Measurements from ENCODE around the gene HACD2. TPM values are rescaled to one million over a fixed set of nuclear protein-coding genes. Genes with fewer than 3 reads are reported as not detected.

HACD2 gene
- total RNA-seq, 1 experiment from 2014 or later = 43.0 TPM

GRCh38 chr3:123546133-123546755 lies 38.6 kb downstream of the HACD2 start:
- ATAC-seq (no peak), DNase-seq (ENCODE audit: low read depth, low spot score) (no peak)
- ChIA-PET RAD21 (ENCODE audit: low non-redundant PET in 1 of 2, low total read pairs in 2 of 2, uncharacterized antibody in 2 of 2, unreplicated experiment in 2 of 2) (no interaction called here), POLR2A (no interaction called here), CTCF (no interaction called here)
- intact Hi-C loops (cut with micrococcal nuclease) = no loop called here
- Histone ChIP-seq H4K20me1 (ENCODE audit: insufficient read depth) (no peaks in the 10 kb centered on the region), H3K36me3 (ENCODE audit: control insufficient read depth in 1 of 2, insufficient read depth in 2 of 2, low read length in 2 of 2) (peaks cover 0 to 5% of the 10 kb centered on the region in 2 experiments; a peak in 1 of 4 replicates), H3K4me2 (ENCODE audit: low read length) (no peak overlapping the region), H3K9ac (ENCODE audit: low read length) (no peak overlapping the region), H3K79me2 (ENCODE audit: insufficient read depth, low read length) (no peaks in the 10 kb centered on the region), H3K4me1 (ENCODE audit: control insufficient read depth in 1 of 2, insufficient read depth in 2 of 2, low read length in 2 of 2) (no peaks in the 10 kb centered on the region), H3K27me3 (ENCODE audit: insufficient read depth, low read length) (no peaks in the 10 kb centered on the region), H2AFZ (ENCODE audit: low read depth, low read length, poor library complexity, severe bottlenecking) (no peak overlapping the region), H3K4me3 (replicated peaks in 1 of 2; ENCODE audit: low read depth in 1 of 2, low read length in 2 of 2) (no peak overlapping the region), H3K27ac (ENCODE audit: low read depth, low read length) (no peak overlapping the region), H3K9me3 (ENCODE audit: control insufficient read depth in 1 of 2, insufficient read depth in 1 of 2, low read depth in 1 of 2, low read length in 2 of 2) (no peaks in the 10 kb centered on the region), H3K9me2 (ENCODE audit: insufficient read depth) (no peaks in the 10 kb centered on the region)
- TF ChIP-seq JUND (IDR thresholded peaks at IDR 0.05) (no peak), POLR2AphosphoS5 (IDR thresholded peaks at IDR 0.05; ENCODE audit: low read depth, low read length) (no peak), MAX (IDR thresholded peaks at IDR 0.05) (no peak), FOSL1 (IDR thresholded peaks at IDR 0.05; ENCODE audit: low read depth) (no peak), EZH2 (IDR thresholded peaks at IDR 0.05) (no peak), SIN3A (IDR thresholded peaks at IDR 0.05; ENCODE audit: low read depth) (no peak), EZH2phosphoT487 (IDR thresholded peaks at IDR 0.05; ENCODE audit: borderline replicate concordance) (no peak), CTCF (IDR thresholded peaks at IDR 0.05 in 2 of 3, conservative IDR thresholded peaks at IDR 0.05 in 1 of 3; ENCODE audit: borderline replicate concordance in 1 of 3, insufficient read depth in 1 of 3, low read depth in 2 of 3, low read length in 2 of 3) (no peak), ZNF274 (IDR thresholded peaks at IDR 0.05; ENCODE audit: low read depth, low read length) (no peak), TCF7L2 (IDR thresholded peaks at IDR 0.05; ENCODE audit: borderline replicate concordance, extremely low read depth, insufficient read depth, insufficient read length) (no peak), CEBPB (IDR thresholded peaks at IDR 0.05; ENCODE audit: low read depth) (no peak), YY1 (IDR thresholded peaks at IDR 0.05; ENCODE audit: extremely low read depth, insufficient replicate concordance, low read depth, low read length) (no peak), REST (IDR thresholded peaks at IDR 0.05; ENCODE audit: low read depth) (no peak), SP1 (IDR thresholded peaks at IDR 0.05; ENCODE audit: low read depth) (no peak)
- BruUV-seq (replicated peaks) = no TSS peak

Data from HCT116 (cell line).